ENCODE results near the gene PDGFB.

PDGFB gene

DNA sequence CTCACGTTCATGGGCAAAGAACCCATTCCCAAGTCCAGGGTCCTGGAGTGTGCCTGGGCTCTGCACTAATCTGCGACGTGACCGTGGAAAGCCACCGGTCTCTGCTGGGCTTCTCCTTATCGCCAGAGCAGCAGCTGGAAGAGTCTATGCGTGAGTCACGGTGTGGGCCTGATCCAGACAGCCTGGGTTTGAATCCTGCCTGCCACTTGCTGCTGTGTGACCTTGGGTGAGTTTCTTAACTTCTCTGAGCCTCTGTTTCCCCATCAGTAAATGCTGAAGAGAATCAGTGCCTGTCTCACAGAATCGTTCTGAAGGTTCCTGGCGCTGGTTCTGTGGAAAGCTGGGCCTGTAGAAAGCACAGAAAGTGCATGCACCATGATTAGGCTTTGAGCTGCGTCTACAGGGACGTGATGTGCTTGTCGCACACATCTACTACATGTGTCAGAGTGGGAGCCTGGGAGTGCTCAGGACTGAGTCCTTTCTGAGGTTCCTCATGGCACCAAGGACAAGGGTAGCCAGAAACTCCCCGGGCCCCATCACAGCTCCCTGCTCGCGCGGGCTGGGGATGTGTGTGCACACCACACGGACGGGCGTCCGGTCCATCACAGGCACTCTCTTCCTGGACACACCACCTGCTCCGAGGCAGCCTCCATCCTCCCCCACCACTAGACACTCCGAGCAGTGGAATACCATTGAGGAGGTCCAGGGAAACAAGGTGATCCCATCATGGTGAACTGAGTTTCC lies 20.5 kb upstream of the PDGFB start:
- H2AFZ ChIP-seq (ENCODE audit: low read depth), result no peak overlapping the region

DNA sequence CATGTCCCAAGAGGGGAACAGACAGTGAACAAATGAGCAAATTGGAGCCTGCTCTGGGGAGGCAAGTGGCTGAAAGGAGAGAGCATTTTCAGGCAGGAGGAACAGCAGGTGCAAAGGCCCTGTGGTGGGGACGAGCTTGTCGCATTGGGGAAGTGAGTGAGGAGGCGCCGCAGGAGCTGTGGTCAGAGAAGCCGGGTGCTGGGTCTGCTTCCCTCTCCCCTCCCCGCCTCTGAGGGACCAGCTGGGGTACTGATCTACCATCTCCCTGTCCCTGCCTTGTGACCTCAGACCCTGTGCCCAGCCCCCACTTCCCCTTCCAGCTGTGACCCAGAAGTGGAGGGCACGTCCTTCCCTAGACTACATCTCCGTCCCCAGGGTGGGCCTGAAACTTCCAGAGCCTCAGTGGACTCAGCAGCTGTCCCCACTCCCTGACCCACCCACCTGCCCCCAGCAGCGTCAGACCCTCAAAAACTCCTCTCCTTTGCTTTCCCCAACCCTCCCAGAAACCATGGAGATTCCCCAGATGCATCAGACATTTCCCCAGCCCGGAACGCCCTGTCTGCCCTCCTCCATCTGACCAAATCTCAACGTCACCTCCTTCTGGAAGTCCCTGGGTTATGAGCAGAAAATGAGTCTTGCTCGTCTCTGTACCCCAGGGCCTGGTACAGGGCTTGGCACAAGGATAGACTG lies 19.7 kb upstream of the PDGFB start:
- H3K4me3 ChIP-seq (IDR thresholded peaks at IDR 0.05; ENCODE audit: insufficient read depth, low read depth, low read length), result no peak overlapping the region
- no peak overlapping the region for H3K27ac ChIP-seq
- H4K20me1 ChIP-seq (ENCODE audit: insufficient read depth), result no peaks in the 10 kb centered on the region
- H2AFZ ChIP-seq (ENCODE audit: low read depth), result no peak overlapping the region
- no peak overlapping the region for H3K4me2 ChIP-seq
- no peaks in the 10 kb centered on the region for H3K36me3 ChIP-seq (ENCODE audit: insufficient read depth)
- H3K9ac ChIP-seq, result no peak overlapping the region
- TF ChIP-seq, protein P1, sequence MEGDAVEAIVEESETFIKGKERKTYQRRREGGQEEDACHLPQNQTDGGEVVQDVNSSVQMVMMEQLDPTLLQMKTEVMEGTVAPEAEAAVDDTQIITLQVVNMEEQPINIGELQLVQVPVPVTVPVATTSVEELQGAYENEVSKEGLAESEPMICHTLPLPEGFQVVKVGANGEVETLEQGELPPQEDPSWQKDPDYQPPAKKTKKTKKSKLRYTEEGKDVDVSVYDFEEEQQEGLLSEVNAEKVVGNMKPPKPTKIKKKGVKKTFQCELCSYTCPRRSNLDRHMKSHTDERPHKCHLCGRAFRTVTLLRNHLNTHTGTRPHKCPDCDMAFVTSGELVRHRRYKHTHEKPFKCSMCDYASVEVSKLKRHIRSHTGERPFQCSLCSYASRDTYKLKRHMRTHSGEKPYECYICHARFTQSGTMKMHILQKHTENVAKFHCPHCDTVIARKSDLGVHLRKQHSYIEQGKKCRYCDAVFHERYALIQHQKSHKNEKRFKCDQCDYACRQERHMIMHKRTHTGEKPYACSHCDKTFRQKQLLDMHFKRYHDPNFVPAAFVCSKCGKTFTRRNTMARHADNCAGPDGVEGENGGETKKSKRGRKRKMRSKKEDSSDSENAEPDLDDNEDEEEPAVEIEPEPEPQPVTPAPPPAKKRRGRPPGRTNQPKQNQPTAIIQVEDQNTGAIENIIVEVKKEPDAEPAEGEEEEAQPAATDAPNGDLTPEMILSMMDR (conservative IDR thresholded peaks at IDR 0.05; ENCODE audit: low read depth, low read length), result no peak
- no peaks in the 10 kb centered on the region for H3K4me1 ChIP-seq (ENCODE audit: low read depth, poor library complexity, severe bottlenecking)
- H3K27me3 ChIP-seq (ENCODE audit: insufficient read depth, low read depth), result peaks cover 42% of the 10 kb centered on the region
- no peaks in the 10 kb centered on the region for H3K79me2 ChIP-seq (ENCODE audit: insufficient read depth, low read depth)

More for the DNA sequence above, 20.5 kb upstream of the PDGFB start:
- Histone ChIP-seq H3K4me1 (ENCODE audit: low read depth, poor library complexity, severe bottlenecking) (no peaks in the 10 kb centered on the region), H3K4me2 (no peak overlapping the region), H4K20me1 (ENCODE audit: insufficient read depth) (no peaks in the 10 kb centered on the region), H3K79me2 (ENCODE audit: insufficient read depth, low read depth) (no peaks in the 10 kb centered on the region), H3K27me3 (ENCODE audit: insufficient read depth, low read depth) (peaks cover 39% of the 10 kb centered on the region), H3K36me3 (ENCODE audit: insufficient read depth) (no peaks in the 10 kb centered on the region), H3K27ac (no peak overlapping the region), H3K9ac (no peak overlapping the region), H3K4me3 (IDR thresholded peaks at IDR 0.05; ENCODE audit: insufficient read depth, low read depth, low read length) (no peak overlapping the region)
- TF ChIP-seq, protein P1 (conservative IDR thresholded peaks at IDR 0.05; ENCODE audit: low read depth, low read length), result no peak

DNA sequence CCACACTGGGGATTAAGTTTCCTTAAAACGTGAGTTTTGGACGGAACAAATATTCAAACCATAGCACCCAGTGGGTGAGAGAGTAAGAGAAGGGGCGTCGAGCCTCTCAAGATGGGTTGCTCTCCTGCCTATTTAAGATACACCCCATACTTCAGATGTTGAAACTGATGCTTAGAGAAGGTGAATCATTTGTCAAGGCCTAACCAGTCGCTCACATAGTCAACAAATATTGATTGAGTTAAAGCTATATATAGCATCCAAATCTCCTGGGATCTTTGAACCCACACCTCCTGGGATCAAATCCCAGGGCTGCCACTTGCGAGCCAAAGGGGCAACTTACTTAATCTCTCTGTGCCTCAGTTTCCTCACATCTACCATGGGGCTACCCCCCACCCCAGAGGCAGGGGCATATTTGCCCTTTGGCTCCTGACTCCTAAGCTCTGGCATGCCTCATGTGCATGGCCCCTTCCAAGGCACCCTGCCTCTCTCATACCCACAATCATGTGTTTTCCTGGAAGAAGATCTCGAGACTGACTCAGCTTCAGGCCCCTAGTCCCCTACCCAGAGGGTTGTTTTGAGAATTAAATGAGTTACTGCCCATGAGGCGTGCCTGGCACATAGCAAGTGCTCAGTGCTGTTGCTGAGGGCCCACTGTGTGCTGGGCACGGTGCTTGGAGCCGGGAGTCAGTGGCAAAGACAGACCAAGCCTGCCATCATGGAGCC lies 19.0 kb upstream of the PDGFB start:
- no peak overlapping the region for H3K27ac ChIP-seq
- no peak overlapping the region for H3K9ac ChIP-seq

DNA sequence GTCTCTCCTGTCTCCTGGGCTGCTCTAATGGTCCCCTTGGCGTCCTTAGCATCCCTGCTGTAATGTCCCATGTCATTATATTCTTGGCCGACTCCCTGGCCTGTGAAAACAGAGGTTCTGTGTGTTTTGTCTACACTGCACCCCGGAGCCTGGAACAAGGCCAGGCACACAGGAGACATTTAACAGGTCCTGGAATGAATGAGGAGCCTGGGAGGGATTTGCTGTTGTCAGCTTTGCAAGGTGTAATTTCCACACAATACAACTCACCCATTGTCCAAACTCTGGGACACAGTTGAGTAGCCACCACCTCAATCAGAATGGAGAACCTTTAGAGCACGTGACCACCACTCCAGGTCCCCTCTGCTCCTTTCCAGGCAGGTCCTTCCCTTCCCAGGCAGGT lies 14.9 kb upstream of the PDGFB start:
- H3K9ac ChIP-seq, result no peak overlapping the region
- no peaks in the 10 kb centered on the region for H4K20me1 ChIP-seq (ENCODE audit: insufficient read depth)
- H3K4me3 ChIP-seq (IDR thresholded peaks at IDR 0.05; ENCODE audit: insufficient read depth, low read depth, low read length), result no peak overlapping the region
- H3K4me2 ChIP-seq, result no peak overlapping the region
- no peak overlapping the region for H3K27ac ChIP-seq
- H3K4me1 ChIP-seq (ENCODE audit: low read depth, poor library complexity, severe bottlenecking), result peaks cover 10% of the 10 kb centered on the region
- no peaks in the 10 kb centered on the region for H3K36me3 ChIP-seq (ENCODE audit: insufficient read depth)
- no peak overlapping the region for H2AFZ ChIP-seq (ENCODE audit: low read depth)
- H3K27me3 ChIP-seq (ENCODE audit: insufficient read depth, low read depth), result peaks cover 29% of the 10 kb centered on the region
- TF ChIP-seq, protein P1 (conservative IDR thresholded peaks at IDR 0.05; ENCODE audit: low read depth, low read length), result no peak
- H3K79me2 ChIP-seq (ENCODE audit: insufficient read depth, low read depth), result no peaks in the 10 kb centered on the region

More for the DNA sequence above, 19.0 kb upstream of the PDGFB start:
- H3K79me2 ChIP-seq (ENCODE audit: insufficient read depth, low read depth), result no peaks in the 10 kb centered on the region
- H3K36me3 ChIP-seq (ENCODE audit: insufficient read depth), result no peaks in the 10 kb centered on the region
- TF ChIP-seq, protein P1 (conservative IDR thresholded peaks at IDR 0.05; ENCODE audit: low read depth, low read length), result no peak
- H4K20me1 ChIP-seq (ENCODE audit: insufficient read depth), result no peaks in the 10 kb centered on the region
- H3K4me2 ChIP-seq, result no peak overlapping the region
- no peak overlapping the region for H2AFZ ChIP-seq (ENCODE audit: low read depth)
- H3K4me3 ChIP-seq (IDR thresholded peaks at IDR 0.05; ENCODE audit: insufficient read depth, low read depth, low read length), result no peak overlapping the region
- peaks cover 42% of the 10 kb centered on the region for H3K27me3 ChIP-seq (ENCODE audit: insufficient read depth, low read depth)
- H3K4me1 ChIP-seq (ENCODE audit: low read depth, poor library complexity, severe bottlenecking), result no peaks in the 10 kb centered on the region
